Activated T-helper 1 cell treated with Interleukin-2 at 50 U/mL for 16 hours (primary cell): ENCODE results near the gene FMNL2.

Experiments
- DNase-seq: peaks from one replicate; pipeline ENCODE4 v3.0.0-alpha.2; 2020; ENCODE audit warnings: low read depth

FMNL2 gene

GRCh38 chr2:152493945-152494528 is 159.1 kb downstream of the FMNL2 start:
- no peak for DNase-seq

GRCh38 chr2:152496371-152496770 is 161.4 kb downstream of the FMNL2 start:
- no peak for DNase-seq

- DNase-seq = no peak
Measured at GRCh38 chr2:152497481-152498052, 162.6 kb downstream of the FMNL2 start.

- DNase-seq = no peak
Measured at GRCh38 chr2:152499331-152499816, 164.4 kb downstream of the FMNL2 start.

- no peak for DNase-seq
Measured at GRCh38 chr2:152499896-152500735, 165.1 kb downstream of the FMNL2 start.

- no peak for DNase-seq
Measured at GRCh38 chr2:152500772-152501171, 165.8 kb downstream of the FMNL2 start.

GRCh38 chr2:152501666-152502065 is 166.7 kb downstream of the FMNL2 start:
- DNase-seq = no peak

- no peak for DNase-seq
Measured at GRCh38 chr2:152504618-152505017, 169.6 kb downstream of the FMNL2 start.

- DNase-seq = no peak
Measured at GRCh38 chr2:152505495-152505906, 170.5 kb downstream of the FMNL2 start.

GRCh38 chr2:152506843-152507242 is 171.9 kb downstream of the FMNL2 start:
- DNase-seq = no peak

GRCh38 chr2:152507907-152508306 is 172.9 kb downstream of the FMNL2 start:
- no peak for DNase-seq

GRCh38 chr2:152508446-152508845 is 173.5 kb downstream of the FMNL2 start:
- DNase-seq = no peak

GRCh38 chr2:152509772-152510491 is 175.0 kb downstream of the FMNL2 start:
- DNase-seq = no peak

GRCh38 chr2:152510621-152511020 is 175.6 kb downstream of the FMNL2 start:
- no peak for DNase-seq

- DNase-seq = no peak
Measured at GRCh38 chr2:152511981-152512380, 177.0 kb downstream of the FMNL2 start.

GRCh38 chr2:152513029-152513428 is 178.1 kb downstream of the FMNL2 start:
- no peak for DNase-seq

GRCh38 chr2:152513681-152514080 is 178.7 kb downstream of the FMNL2 start:
- no peak for DNase-seq

- DNase-seq = no peak
Measured at GRCh38 chr2:152518034-152518433, 183.1 kb downstream of the FMNL2 start.

- no peak for DNase-seq
Measured at GRCh38 chr2:152518641-152519580, 183.9 kb downstream of the FMNL2 start.

GRCh38 chr2:152519581-152519952 is 184.6 kb downstream of the FMNL2 start:
- no peak for DNase-seq

- no peak for DNase-seq
Measured at GRCh38 chr2:152520759-152521158, 185.8 kb downstream of the FMNL2 start.
